Endothelial cell of umbilical vein (primary cell): ENCODE measurements around the gene ZC3H12A. TPM values are rescaled to one million over a fixed set of nuclear protein-coding genes. Genes with fewer than 3 reads are reported as not detected.

Experiments used
- BruUV-seq: library from RNA; stranded (reverse); fragments of 400-500 nt; replicated peaks from 2 replicates; lab custom pipeline; 2021; lab: Mats Ljungman, UMichigan
- CTCF ChIA-PET: fragments of 300-600, 350-600 bp; sonication (Branson Sonifier 250); formaldehyde crosslinking; loops from one replicate; lab custom pipeline; 2021; ENCODE audit warnings: antibody characterized with exemption, inconsistent platforms; lab: Charles Lee
- POLR2A ChIA-PET: fragments of 300-600, 350-600 bp; sonication (Branson Sonifier 250); formaldehyde crosslinking; loops from one replicate; lab custom pipeline; 2021; ENCODE audit warnings: antibody characterized with exemption, inconsistent platforms; lab: Charles Lee
- DNase-seq: peaks from one replicate; pipeline ENCODE4 v3.0.0-alpha.2; 2011; ENCODE audit warnings: low read depth, low spot score
- FAIRE-seq: peaks from 2 replicates; lab custom pipeline; 2011; peaks lifted over from hg19 to GRCh38; lab: Jason Lieb, UNC
- H2AFZ ChIP-seq: 2 replicates; pipeline ENCODE4 v1.6.0; 2012; ENCODE audit warnings: low read depth, low read length, control low read depth, inconsistent platforms
- H3K27ac ChIP-seq: 2 replicates; pipeline ENCODE4 v1.5.1; 2011; ENCODE audit warnings: low read depth, mild to moderate bottlenecking, control low read depth, low read length, moderate library complexity; ENCODE audit not compliant: insufficient read depth
- H3K27me3 ChIP-seq, 2 experiments: 2 replicates each; pipeline versions ENCODE4 v1.6.0 to v1.6.1; 2011; ENCODE audit warnings: low read length in 2 of 2, mixed read lengths in 1 of 2; ENCODE audit not compliant: control insufficient read depth in 2 of 2, insufficient read depth in 2 of 2
- H3K36me3 ChIP-seq, 2 experiments: 2 replicates in 1 of 2; 3 replicates in 1 of 2; pipeline ENCODE4 v1.5.1; 2011; ENCODE audit warnings: low read length in 2 of 2, mild to moderate bottlenecking in 1 of 2, moderate library complexity in 1 of 2; ENCODE audit not compliant: control insufficient read depth in 2 of 2, insufficient read depth in 2 of 2; ENCODE audit errors: extremely low read depth in 1 of 2
- H3K4me1 ChIP-seq: 3 replicates; pipeline ENCODE4 v1.5.1; 2011; ENCODE audit warnings: mild to moderate bottlenecking, low read length; ENCODE audit not compliant: control insufficient read depth, insufficient read depth; ENCODE audit errors: extremely low read depth
- H3K4me2 ChIP-seq: 2 replicates; pipeline ENCODE4 v1.6.1; 2011; ENCODE audit warnings: low read length, control low read depth, mixed read lengths; ENCODE audit not compliant: insufficient read depth
- H3K4me3 ChIP-seq, 3 experiments: fragments of 200-600 bp in 1 of 3; sonication (generic), shearing (Covaris generic) in 1 of 3; replicated peaks in 1 of 3; 2 replicates each; pipeline ENCODE4 v1.5.1; 2011 to 2016; ENCODE audit warnings: control low read depth in 3 of 3, low read length in 3 of 3, mild to moderate bottlenecking in 2 of 3, inconsistent platforms in 1 of 3, low read depth in 1 of 3, moderate library complexity in 1 of 3; ENCODE audit not compliant: insufficient read depth in 1 of 3
- H3K79me2 ChIP-seq: 2 replicates; pipeline ENCODE4 v1.6.0; 2012; ENCODE audit warnings: low read length, inconsistent platforms; ENCODE audit not compliant: control insufficient read depth, insufficient read depth
- H3K9ac ChIP-seq: replicated peaks from 2 replicates; pipeline ENCODE3; 2011; ENCODE audit warnings: low read length, control low read depth; ENCODE audit not compliant: insufficient read depth; ENCODE audit errors: extremely low read depth
- H3K9me1 ChIP-seq: replicated peaks from 3 replicates; pipeline ENCODE4 v1.6.0; 2011; ENCODE audit warnings: mild to moderate bottlenecking, low read length; ENCODE audit not compliant: control insufficient read depth, insufficient read depth; ENCODE audit errors: extremely low read depth
- H3K9me3 ChIP-seq: replicated peaks from 2 replicates; pipeline ENCODE4 v1.5.1; 2012; ENCODE audit warnings: low read length, inconsistent platforms; ENCODE audit not compliant: control insufficient read depth, insufficient read depth
- H4K20me1 ChIP-seq: replicated peaks from 2 replicates; pipeline ENCODE3; 2011; ENCODE audit warnings: mild to moderate bottlenecking, low read length; ENCODE audit not compliant: control insufficient read depth, insufficient read depth; ENCODE audit errors: extremely low read depth
- FOS ChIP-seq: IDR thresholded peaks from 2 replicates; pipeline ENCODE4 v1.6.1; 2011; ENCODE audit warnings: mild to moderate bottlenecking, low read length, moderate library complexity, borderline replicate concordance; ENCODE audit not compliant: insufficient read depth
- GATA2 ChIP-seq: IDR thresholded peaks from 2 replicates; pipeline ENCODE4 v1.7.0; 2011; ENCODE audit warnings: low read depth, mild to moderate bottlenecking, moderate library complexity, mixed read lengths, low read length; ENCODE audit not compliant: insufficient read length, insufficient read depth
- JUN ChIP-seq: IDR thresholded peaks from 2 replicates; pipeline ENCODE4 v1.6.1; 2011; ENCODE audit warnings: borderline replicate concordance, low read depth; ENCODE audit not compliant: insufficient read length, insufficient read depth
- MYC ChIP-seq: IDR thresholded peaks from one replicate; pipeline ENCODE4 v1.6.1; 2011; ENCODE audit warnings: mild to moderate bottlenecking, low read depth, low read length
- POLR2A ChIP-seq: IDR thresholded peaks from 2 replicates; pipeline ENCODE4 v1.6.1; 2012; ENCODE audit warnings: low read depth, mild to moderate bottlenecking, control low read depth, low read length
- POLR2AphosphoS5 ChIP-seq: IDR thresholded peaks from 2 replicates; pipeline ENCODE4 v1.6.1; 2012; ENCODE audit warnings: low read depth, mild to moderate bottlenecking, control low read depth, low read length, moderate library complexity; ENCODE audit not compliant: insufficient read depth
- dilution Hi-C: fragments of 300-500 bp; cut with MboI; formaldehyde crosslinking; loops from one replicate; pipeline ENCODE4 v1.15.0; 2019; ENCODE audit warnings: low sequenced_read_pairs; ENCODE audit not compliant: extremely low pct_ligation_motif_present
- intact Hi-C: fragments of 100-400 bp; cut with micrococcal nuclease; formaldehyde crosslinking; loops from one replicate; pipeline ENCODE4 v1.10.0; 2022
- polyA plus RNA-seq, 4 experiments: library from polyadenylated mRNA; depleted of rRNA in 3 of 4; stranded (reverse) in 3 of 4; unstranded in 1 of 4; fragments of >200 nt; gene quantifications; 2 replicates each; pipeline versions ENCODE4 v1.2.1 to v1.2.3, GENCODE V29; 2011 to 2012; ENCODE audit warnings: missing spikeins in 1 of 4
- total RNA-seq: library from RNA; stranded (reverse); gene quantifications from 2 replicates; pipeline ENCODE4 v1.2.3, GENCODE V29; 2021
- TF ChIP-seq, protein P1 (sequence below), 2 donors: IDR thresholded peaks; 1 replicate in 1 of 2; 2 replicates in 1 of 2; pipeline ENCODE4 v1.5.1; 2011; ENCODE audit warnings: low read length in 2 of 2, mild to moderate bottlenecking in 2 of 2, moderate library complexity in 2 of 2, control low read depth in 1 of 2, inconsistent platforms in 1 of 2, low read depth in 1 of 2; ENCODE audit not compliant: insufficient read depth in 1 of 2; ENCODE audit errors: extremely low read depth in 1 of 2

The ZC3H12A gene
- total and polyA plus RNA-seq, 2 donors (not counting 3 experiments of a cell fraction or from before 2014, with no cell fraction given), result 6.3 to 9.4 TPM

DNA sequence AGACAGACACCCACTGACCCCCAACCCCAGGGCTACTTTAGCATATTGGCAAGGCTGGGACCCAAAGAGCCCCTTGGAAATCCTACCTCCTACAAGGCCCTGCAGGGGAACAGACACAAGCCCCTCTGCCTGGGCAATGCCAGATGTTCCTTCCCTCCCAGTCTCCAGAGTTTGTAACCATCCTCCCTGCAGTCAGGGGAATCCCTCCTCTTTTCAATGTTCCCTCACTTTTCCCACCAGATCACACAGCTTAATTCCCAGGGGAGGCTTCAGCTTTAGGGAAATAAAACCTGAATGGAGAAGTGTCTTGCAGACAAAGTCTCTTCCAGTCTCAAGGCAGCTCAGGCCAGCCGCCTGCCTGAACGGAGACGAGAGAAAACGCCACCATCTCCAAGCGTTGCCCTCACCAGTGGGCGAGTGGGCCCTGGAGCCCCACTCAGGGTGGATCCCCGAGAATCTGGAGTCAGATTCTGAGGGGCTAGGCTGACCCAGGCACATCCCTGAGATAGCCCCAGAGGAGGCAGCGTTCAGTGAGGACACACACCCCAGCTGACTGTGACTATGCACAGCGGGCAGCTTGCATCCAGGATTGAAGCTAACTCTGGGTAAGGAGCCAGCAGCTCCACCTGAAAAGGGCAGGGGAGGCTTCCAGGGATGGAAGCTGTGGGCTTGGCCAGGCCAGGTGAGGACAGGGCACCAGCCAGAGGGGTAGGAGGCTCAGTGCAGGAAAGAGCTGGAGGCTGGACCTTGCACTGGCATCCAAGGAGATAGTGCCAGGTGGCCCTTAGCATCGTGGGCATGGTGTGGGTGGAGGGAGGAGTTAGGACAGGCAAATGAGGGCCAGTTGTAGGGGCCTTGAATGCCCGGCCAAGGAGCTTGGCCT lies 44.0 kb upstream of the ZC3H12A start:
- no peaks in the 10 kb centered on the region for H3K9me1 ChIP-seq
- H2AFZ ChIP-seq, result no peak overlapping the region
- CTCF ChIA-PET, result interaction anchor here (1.9 kb wide), 1 partner anchor 854 kb away, joined by 4 read pairs; no protein-coding TSS in a partner anchor
- DNase-seq, result no peak
- H4K20me1 ChIP-seq, result no peaks in the 10 kb centered on the region
- no peak overlapping the region for H3K9ac ChIP-seq
- H3K79me2 ChIP-seq, result no peaks in the 10 kb centered on the region
- H3K4me1 ChIP-seq, result no peaks in the 10 kb centered on the region
- intact Hi-C loops (loop anchor here (10.0 kb wide), 1 partner anchor 106 kb away; no protein-coding TSS in a partner anchor), dilution Hi-C loops (no loop called here)
- H3K27ac ChIP-seq, result no peak overlapping the region
- POLR2A ChIA-PET, result no interaction called here
- H3K4me3 ChIP-seq, result no peak overlapping the region
- no TSS peak for BruUV-seq
- no peak overlapping the region for H3K4me2 ChIP-seq
- TF ChIP-seq JUN, result no peak
- TF ChIP-seq MYC, result no peak
- TF ChIP-seq POLR2AphosphoS5, result no peak
- no peak for TF ChIP-seq GATA2
- TF ChIP-seq FOS, result no peak
- no peak for TF ChIP-seq POLR2A
- TF ChIP-seq, protein P1, sequence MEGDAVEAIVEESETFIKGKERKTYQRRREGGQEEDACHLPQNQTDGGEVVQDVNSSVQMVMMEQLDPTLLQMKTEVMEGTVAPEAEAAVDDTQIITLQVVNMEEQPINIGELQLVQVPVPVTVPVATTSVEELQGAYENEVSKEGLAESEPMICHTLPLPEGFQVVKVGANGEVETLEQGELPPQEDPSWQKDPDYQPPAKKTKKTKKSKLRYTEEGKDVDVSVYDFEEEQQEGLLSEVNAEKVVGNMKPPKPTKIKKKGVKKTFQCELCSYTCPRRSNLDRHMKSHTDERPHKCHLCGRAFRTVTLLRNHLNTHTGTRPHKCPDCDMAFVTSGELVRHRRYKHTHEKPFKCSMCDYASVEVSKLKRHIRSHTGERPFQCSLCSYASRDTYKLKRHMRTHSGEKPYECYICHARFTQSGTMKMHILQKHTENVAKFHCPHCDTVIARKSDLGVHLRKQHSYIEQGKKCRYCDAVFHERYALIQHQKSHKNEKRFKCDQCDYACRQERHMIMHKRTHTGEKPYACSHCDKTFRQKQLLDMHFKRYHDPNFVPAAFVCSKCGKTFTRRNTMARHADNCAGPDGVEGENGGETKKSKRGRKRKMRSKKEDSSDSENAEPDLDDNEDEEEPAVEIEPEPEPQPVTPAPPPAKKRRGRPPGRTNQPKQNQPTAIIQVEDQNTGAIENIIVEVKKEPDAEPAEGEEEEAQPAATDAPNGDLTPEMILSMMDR (IDR thresholded peaks at IDR 0.05; ENCODE audit: extremely low read depth in 1 of 2, insufficient read depth in 1 of 2, low read depth in 1 of 2, low read length in 2 of 2), result no peak
- peaks cover 0 to 1% of the 10 kb centered on the region in 2 experiments for H3K27me3 ChIP-seq
- H3K36me3 ChIP-seq, result no peaks in the 10 kb centered on the region
- H3K9me3 ChIP-seq, result no peaks in the 10 kb centered on the region
- no peak for FAIRE-seq
